A204.1 (cell line): ENCODE results near the gene ADAMTSL4.
"Not testable (repeated sequence)": the region's sequence is repeated elsewhere in the genome, so short reads cannot be mapped to it uniquely, and the experiment has no call there.

Source experiments
- FAIRE-seq: peaks from 2 replicates; lab custom pipeline; 2012; peaks lifted over from hg19 to GRCh38; lab: Jason Lieb, UNC

The ADAMTSL4 gene

DNA sequence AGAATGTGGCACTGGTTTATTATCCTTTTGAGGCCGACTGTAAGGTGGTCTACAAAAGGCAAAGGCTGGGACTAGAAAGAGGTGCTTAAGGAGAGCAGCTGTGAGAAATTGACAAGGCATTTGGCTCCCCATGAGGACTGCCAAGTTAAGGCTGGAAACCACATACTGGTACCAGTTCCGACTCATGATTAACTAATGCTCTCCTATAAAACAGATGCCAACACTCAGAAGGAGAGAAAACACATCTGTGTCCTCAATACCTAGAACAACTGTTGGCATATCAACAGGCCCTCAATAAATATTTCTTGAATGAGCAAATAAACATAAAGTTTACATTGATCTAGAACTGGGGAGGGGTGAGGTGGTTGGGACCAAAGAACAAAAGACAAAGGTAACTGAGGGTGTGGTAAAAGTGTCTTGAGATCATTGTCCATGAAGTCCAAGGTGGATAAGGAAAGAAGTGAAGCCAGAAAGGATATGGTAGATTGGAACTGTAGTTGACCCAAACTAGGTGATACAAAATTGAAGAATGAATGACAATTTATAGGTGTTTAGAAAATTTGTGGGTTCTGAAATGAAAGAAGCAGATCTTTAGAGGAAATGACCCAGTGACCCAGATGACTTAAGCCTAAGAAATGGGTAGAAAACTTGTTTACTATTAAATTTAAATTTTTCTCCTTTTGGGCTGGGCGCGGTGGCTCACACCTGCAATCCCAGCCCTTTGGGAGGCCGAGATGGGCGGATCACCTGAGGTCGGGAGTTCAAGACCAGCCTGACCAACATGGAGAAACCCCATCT lies 47.1 kb downstream of the ADAMTSL4 start:
- no peak for FAIRE-seq

DNA sequence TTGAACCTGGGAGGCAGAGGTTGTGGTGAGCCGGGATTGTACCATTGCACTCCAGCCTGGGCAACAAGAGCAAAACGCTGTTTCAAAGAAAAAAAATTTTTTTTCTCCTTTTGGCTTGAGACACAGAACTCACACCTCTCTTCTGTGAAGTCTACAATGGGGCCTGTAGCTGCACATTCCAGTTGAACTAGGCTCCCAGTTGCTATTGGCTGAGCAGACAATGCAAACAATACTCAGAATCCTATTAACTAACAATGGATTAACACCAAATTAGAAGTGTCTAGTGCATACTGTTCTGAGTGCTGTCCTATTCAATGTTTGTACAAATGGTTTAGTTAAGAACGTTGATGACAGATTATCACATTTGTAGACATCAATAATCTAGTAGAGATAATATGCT lies 47.8 kb downstream of the ADAMTSL4 start:
- no peak for FAIRE-seq

DNA sequence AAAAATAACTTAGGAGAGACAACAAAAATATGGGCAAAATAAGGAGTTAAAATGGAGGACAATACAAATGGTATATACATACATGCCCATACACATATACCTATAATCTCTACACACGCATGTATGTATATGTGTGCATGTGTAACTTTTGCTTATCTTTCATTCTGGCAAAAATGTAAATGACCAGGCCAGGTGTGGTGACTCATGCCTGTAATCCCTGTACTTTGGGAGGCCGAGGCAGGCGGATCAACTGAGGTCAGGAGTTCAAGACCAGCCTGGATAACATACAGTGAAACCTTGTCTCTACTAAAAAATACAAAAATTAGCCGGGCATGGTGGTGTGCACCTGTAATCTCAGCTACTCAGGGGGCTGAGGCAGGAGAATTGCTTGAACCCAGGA lies 49.1 kb downstream of the ADAMTSL4 start:
- FAIRE-seq, result not testable (repeated sequence)

DNA sequence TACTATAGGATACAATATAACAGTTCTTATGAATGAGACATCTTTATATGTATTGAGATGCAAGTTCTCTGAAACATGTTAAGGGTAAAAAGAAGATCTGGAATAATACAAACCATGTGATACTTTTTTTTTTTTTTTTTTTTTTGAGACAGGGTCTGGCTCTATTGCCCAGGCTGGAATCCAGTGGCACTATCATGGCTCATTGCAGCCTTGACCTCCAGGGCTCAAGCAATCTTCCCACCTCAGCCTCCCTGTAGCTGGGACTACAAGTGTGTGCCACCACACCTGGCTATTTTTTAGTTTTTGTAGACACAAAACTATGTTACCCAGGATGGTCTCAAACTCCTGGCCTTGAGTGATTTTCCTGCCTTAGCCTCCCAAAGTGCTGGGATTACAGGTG lies 52.3 kb downstream of the ADAMTSL4 start:
- FAIRE-seq, result no peak

DNA sequence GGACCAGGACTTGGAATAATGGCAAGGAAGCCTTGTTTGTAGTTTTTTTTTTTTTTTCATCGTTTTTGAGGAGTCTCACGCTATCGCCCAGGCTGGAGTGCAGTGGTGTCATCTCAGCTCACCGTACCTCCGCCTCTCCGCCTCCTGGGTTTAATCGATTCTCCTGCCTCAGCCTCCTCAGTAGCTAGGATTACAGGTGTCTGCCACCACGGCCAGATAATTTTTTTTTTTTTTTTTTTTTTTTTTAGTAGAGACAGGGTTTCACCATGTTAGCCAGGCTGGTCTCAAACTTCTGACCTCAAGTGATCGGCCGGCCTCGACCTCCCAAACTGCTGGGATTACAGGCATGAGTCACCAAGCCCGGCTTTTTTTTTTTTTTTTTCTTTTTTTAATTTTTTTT lies 53.2 kb downstream of the ADAMTSL4 start:
- FAIRE-seq, result not testable (repeated sequence)

DNA sequence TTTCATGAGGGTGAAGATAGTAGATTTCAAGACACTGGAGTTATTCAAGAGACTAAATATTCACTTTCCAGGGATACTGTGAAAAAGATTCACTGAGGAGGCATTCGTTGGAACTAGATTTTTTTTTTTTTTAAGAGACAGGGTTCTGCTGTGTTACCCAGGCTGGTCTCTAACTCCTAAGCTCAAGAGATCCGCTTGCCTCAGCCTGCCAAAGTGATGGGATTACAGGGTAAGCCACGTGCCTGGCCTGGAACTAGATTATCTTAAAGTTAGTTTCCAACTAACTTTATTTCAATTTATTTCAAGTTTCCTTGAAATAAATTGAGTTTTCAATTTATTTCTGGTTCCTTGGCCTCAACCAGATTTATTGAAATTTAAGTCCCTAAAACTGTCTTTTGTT lies 54.5 kb downstream of the ADAMTSL4 start:
- FAIRE-seq, result no peak

DNA sequence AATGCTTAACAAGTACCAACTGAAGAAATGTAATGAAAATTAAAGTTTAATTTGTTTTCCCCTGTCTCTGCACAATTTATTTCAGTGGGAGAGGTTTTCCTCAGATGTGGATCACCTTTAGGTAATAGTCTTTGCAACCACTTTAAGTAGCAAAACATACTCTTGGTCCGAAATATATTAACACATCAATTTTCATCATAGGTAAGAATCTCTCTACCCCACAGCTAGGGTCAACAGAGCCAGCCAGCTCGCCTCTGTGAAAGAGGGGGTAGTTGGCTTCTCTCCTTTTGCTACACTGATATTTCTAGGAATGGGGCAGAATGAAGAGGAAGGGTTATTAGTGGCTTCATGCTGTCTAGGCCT lies 55.0 kb downstream of the ADAMTSL4 start:
- no peak for FAIRE-seq

DNA sequence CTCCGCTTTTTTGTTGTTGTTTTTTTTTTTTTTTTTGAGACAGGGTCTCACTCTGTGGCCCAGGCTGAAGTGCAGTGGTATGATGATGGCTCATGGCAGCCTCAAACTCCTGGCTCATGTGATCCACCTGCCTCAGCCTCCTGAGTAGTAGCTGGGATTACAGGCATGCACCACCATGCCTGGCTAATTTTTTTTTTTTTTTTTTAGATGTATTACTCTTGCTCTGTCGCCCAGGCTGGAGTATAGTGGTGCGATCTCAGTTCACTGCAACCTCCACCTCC lies 56.2 kb downstream of the ADAMTSL4 start:
- FAIRE-seq, result not testable (repeated sequence)

DNA sequence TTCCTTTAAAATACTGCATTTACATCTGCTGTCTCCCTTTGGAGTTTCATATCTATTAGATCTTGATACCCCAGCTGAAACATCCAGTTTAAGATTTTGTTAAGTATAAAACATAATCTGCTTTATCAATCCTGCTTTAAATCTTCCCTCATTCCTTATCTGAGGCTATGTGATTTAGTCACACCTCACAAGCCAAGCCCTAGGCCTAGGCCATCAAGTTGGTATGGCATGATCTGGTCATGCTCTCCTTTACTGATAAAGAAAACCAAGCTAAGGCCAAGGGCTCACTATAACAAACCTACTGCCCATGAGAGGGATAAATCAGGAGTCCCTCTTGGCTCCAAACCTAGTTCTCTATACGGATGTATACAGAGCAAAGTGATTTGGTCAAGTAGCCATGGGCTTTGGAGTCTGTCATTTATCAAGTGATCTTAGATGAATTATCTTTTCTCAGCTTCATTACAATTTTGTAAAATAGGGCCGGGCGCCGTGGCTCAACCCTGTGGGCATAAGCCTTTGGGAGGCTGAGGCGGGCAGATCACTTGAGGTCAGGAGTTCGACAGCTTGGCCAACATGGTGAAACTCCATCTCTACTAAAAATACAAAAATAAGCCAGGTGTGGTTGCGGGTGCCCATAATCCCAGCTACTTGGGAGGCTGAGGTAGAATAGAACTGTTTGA lies 57.4 kb downstream of the ADAMTSL4 start:
- FAIRE-seq, result no peak

DNA sequence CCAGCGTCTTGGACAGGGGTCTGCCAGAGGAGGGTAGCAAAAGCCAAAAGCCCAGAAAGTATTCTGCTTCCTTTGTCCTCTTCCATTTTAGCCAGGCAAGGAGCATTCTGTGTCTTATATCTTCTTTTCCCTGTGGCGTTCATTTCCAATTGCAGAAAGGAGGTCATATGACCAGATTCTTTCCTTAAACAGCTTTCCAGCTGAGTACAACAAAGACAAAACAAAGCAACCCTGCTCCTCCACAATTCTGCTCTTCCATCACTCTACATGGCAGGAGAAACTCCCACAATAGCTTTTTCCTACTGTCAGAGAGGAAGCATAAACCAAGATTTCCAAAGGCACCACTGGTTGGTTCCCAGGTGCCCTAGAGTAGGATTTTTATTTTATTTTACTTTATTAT lies 60.5 kb downstream of the ADAMTSL4 start:
- FAIRE-seq, result no peak
